GM18507 (cell line): ENCODE measurements around the gene RELCH.

ENCODE experiments used
- DNase-seq: peaks from one replicate; pipeline ENCODE4 v3.0.0; 2011; ENCODE audit warnings: low read depth; ENCODE audit not compliant: insufficient read length; ENCODE audit errors: extremely low spot score
- FAIRE-seq: peaks from 2 replicates; lab custom pipeline; 2011; peaks lifted over from hg19 to GRCh38; lab: Jason Lieb, UNC

RELCH gene

GRCh38 chr18:62183578-62184195 lies 3.4 kb upstream of the RELCH start:
- DNase-seq, result no peak
- FAIRE-seq, result no peak

- DNase-seq (no peak), FAIRE-seq (no peak)
Observed at GRCh38 chr18:62186499-62186773, 619 bp upstream of the RELCH start.

GRCh38 chr18:62187543-62188510 lies 772 bp downstream of the RELCH start:
- DNase-seq (no peak), FAIRE-seq (peak; percentile 59)

GRCh38 chr18:62189208-62189607 lies 2.2 kb downstream of the RELCH start:
- FAIRE-seq, result no peak
- no peak for DNase-seq

- FAIRE-seq (no peak), DNase-seq (no peak)
Observed at GRCh38 chr18:62196079-62196478, 9.0 kb downstream of the RELCH start.

GRCh38 chr18:62196980-62197379 lies 9.9 kb downstream of the RELCH start:
- FAIRE-seq (no peak), DNase-seq (no peak)

GRCh38 chr18:62198259-62198658 lies 11.2 kb downstream of the RELCH start:
- FAIRE-seq (peak; percentile 39), DNase-seq (no peak)

GRCh38 chr18:62199629-62200028 lies 12.6 kb downstream of the RELCH start:
- FAIRE-seq, result no peak
- no peak for DNase-seq

- no peak for FAIRE-seq
- no peak for DNase-seq
Observed at GRCh38 chr18:62200121-62200914, 13.3 kb downstream of the RELCH start.

- FAIRE-seq (no peak), DNase-seq (no peak)
Observed at GRCh38 chr18:62201870-62202269, 14.8 kb downstream of the RELCH start.

GRCh38 chr18:62205824-62206223 lies 18.8 kb downstream of the RELCH start:
- FAIRE-seq, result peak; percentile 12
- DNase-seq, result no peak

GRCh38 chr18:62206593-62206992 lies 19.5 kb downstream of the RELCH start:
- FAIRE-seq (no peak), DNase-seq (no peak)

- no peak for DNase-seq
- no peak for FAIRE-seq
Observed at GRCh38 chr18:62209046-62209445, 22.0 kb downstream of the RELCH start.

GRCh38 chr18:62210138-62210537 lies 23.1 kb downstream of the RELCH start:
- FAIRE-seq (peak; percentile 26), DNase-seq (no peak)

GRCh38 chr18:62211325-62211828 lies 24.3 kb downstream of the RELCH start:
- FAIRE-seq, result no peak
- no peak for DNase-seq

- DNase-seq (no peak), FAIRE-seq (no peak)
Observed at GRCh38 chr18:62214790-62215189, 27.7 kb downstream of the RELCH start.

- FAIRE-seq (no peak), DNase-seq (no peak)
Observed at GRCh38 chr18:62224229-62224628, 37.2 kb downstream of the RELCH start.

- FAIRE-seq (peak; percentile 18), DNase-seq (no peak)
Observed at GRCh38 chr18:62226047-62226446, 39.0 kb downstream of the RELCH start.

GRCh38 chr18:62236252-62236651 lies 49.2 kb downstream of the RELCH start:
- no peak for DNase-seq
- peak; percentile 59 for FAIRE-seq

GRCh38 chr18:62239475-62239874 lies 52.4 kb downstream of the RELCH start:
- FAIRE-seq, result no peak
- DNase-seq, result no peak
